ENCODE measurements around the gene ZSCAN16. TPM values are rescaled to one million over a fixed set of nuclear protein-coding genes. Genes with fewer than 3 reads are reported as not detected.
"Not testable (repeated sequence)": the region's sequence is repeated elsewhere in the genome, so short reads cannot be mapped to it uniquely, and the experiment has no call there.

The ZSCAN16 gene
- 10 to 100 TPM; 10.5 to 11.7 (median 11.3) TPM for polyA plus RNA-seq (ENCODE audit: insufficient read length in 4 of 4)

GRCh38 chr6:28124350-28124970 lies at the start of gene ZSCAN16:
Gene ZSCAN16, plus strand, starts transcription at chr6:28124609. Its CDS starts 835 bp downstream, at chr6:28125444.
- peak in 3 of 4 donors; percentile 45 to 76 (median 59) for DNase-seq (ENCODE audit: low read depth in 4 of 4, low spot score in 2 of 4)

- DNase-seq (ENCODE audit: low read depth in 4 of 4, low spot score in 2 of 4), result no peak
Measured at GRCh38 chr6:28078050-28078449, 46.4 kb upstream of the ZSCAN16 start.

- DNase-seq (ENCODE audit: low read depth in 4 of 4, low spot score in 2 of 4), result no peak
Measured at GRCh38 chr6:28078836-28079235, 45.6 kb upstream of the ZSCAN16 start.

- DNase-seq (ENCODE audit: low read depth in 4 of 4, low spot score in 2 of 4), result not testable (repeated sequence)
Measured at GRCh38 chr6:28080381-28080630, 44.1 kb upstream of the ZSCAN16 start, which contains the start of gene ZNF165. Gene ZNF165, plus strand, starts transcription at chr6:28080568. Its CDS starts 4,913 bp downstream, at chr6:28085481.

- peak; percentile 97 to 98 (median 98) for DNase-seq (ENCODE audit: low read depth in 4 of 4, low spot score in 2 of 4)
Measured at GRCh38 chr6:28080631-28081485, 43.6 kb upstream of the ZSCAN16 start.

GRCh38 chr6:28081486-28081751 lies 43.0 kb upstream of the ZSCAN16 start:
- DNase-seq (ENCODE audit: low read depth in 4 of 4, low spot score in 2 of 4), result no peak

- DNase-seq (ENCODE audit: low read depth in 4 of 4, low spot score in 2 of 4), result no peak
Measured at GRCh38 chr6:28082939-28083338, 41.5 kb upstream of the ZSCAN16 start.

- no peak for DNase-seq (ENCODE audit: low read depth in 4 of 4, low spot score in 2 of 4)
Measured at GRCh38 chr6:28089054-28089453, 35.4 kb upstream of the ZSCAN16 start.

- no peak for DNase-seq (ENCODE audit: low read depth in 4 of 4, low spot score in 2 of 4)
Measured at GRCh38 chr6:28090917-28091586, 33.4 kb upstream of the ZSCAN16 start.

- not testable (repeated sequence) for DNase-seq (ENCODE audit: low read depth in 4 of 4, low spot score in 2 of 4)
Measured at GRCh38 chr6:28102222-28102621, 22.2 kb upstream of the ZSCAN16 start.

GRCh38 chr6:28102699-28103098 lies 21.7 kb upstream of the ZSCAN16 start:
- not testable (repeated sequence) for DNase-seq (ENCODE audit: low read depth in 4 of 4, low spot score in 2 of 4)

GRCh38 chr6:28104392-28105244 lies 19.8 kb upstream of the ZSCAN16 start:
- peak in 3 of 4 donors; percentile 56 to 80 (median 78) for DNase-seq (ENCODE audit: low read depth in 4 of 4, low spot score in 2 of 4)

- DNase-seq (ENCODE audit: low read depth in 4 of 4, low spot score in 2 of 4), result no peak
Measured at GRCh38 chr6:28105245-28105639, 19.2 kb upstream of the ZSCAN16 start.

GRCh38 chr6:28107506-28107905 lies 16.9 kb upstream of the ZSCAN16 start:
- DNase-seq (ENCODE audit: low read depth in 4 of 4, low spot score in 2 of 4), result no peak

- DNase-seq (ENCODE audit: low read depth in 4 of 4, low spot score in 2 of 4), result no peak
Measured at GRCh38 chr6:28111964-28112363, 12.4 kb upstream of the ZSCAN16 start.

GRCh38 chr6:28115799-28116198 lies 8.6 kb upstream of the ZSCAN16 start:
- no peak for DNase-seq (ENCODE audit: low read depth in 4 of 4, low spot score in 2 of 4)

GRCh38 chr6:28117386-28118050 lies 6.9 kb upstream of the ZSCAN16 start:
- DNase-seq (ENCODE audit: low read depth in 4 of 4, low spot score in 2 of 4), result no peak

GRCh38 chr6:28118217-28118616 lies 6.2 kb upstream of the ZSCAN16 start:
- no peak for DNase-seq (ENCODE audit: low read depth in 4 of 4, low spot score in 2 of 4)

- DNase-seq (ENCODE audit: low read depth in 4 of 4, low spot score in 2 of 4), result no peak
Measured at GRCh38 chr6:28121876-28122275, 2.5 kb upstream of the ZSCAN16 start.

- DNase-seq (ENCODE audit: low read depth in 4 of 4, low spot score in 2 of 4), result not testable (repeated sequence)
Measured at GRCh38 chr6:28122283-28122682, 2.1 kb upstream of the ZSCAN16 start.

Data from left renal cortex interstitium (tissue), 4 donors.